GM12873 (cell line): Measurements from ENCODE around the gene CCDC112.

Source experiments
- TF ChIP-seq, protein P1 (sequence below): IDR thresholded peaks from 2 replicates; pipeline ENCODE4 v1.5.1; 2012; ENCODE audit warnings: low read depth, mild to moderate bottlenecking, moderate library complexity, low read length, control low read depth; ENCODE audit not compliant: insufficient read depth; ENCODE audit errors: missing control alignments

The CCDC112 gene, protein sequence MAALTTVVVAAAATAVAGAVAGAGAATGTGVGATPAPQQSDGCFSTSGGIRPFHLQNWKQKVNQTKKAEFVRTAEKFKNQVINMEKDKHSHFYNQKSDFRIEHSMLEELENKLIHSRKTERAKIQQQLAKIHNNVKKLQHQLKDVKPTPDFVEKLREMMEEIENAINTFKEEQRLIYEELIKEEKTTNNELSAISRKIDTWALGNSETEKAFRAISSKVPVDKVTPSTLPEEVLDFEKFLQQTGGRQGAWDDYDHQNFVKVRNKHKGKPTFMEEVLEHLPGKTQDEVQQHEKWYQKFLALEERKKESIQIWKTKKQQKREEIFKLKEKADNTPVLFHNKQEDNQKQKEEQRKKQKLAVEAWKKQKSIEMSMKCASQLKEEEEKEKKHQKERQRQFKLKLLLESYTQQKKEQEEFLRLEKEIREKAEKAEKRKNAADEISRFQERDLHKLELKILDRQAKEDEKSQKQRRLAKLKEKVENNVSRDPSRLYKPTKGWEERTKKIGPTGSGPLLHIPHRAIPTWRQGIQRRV

DNA sequence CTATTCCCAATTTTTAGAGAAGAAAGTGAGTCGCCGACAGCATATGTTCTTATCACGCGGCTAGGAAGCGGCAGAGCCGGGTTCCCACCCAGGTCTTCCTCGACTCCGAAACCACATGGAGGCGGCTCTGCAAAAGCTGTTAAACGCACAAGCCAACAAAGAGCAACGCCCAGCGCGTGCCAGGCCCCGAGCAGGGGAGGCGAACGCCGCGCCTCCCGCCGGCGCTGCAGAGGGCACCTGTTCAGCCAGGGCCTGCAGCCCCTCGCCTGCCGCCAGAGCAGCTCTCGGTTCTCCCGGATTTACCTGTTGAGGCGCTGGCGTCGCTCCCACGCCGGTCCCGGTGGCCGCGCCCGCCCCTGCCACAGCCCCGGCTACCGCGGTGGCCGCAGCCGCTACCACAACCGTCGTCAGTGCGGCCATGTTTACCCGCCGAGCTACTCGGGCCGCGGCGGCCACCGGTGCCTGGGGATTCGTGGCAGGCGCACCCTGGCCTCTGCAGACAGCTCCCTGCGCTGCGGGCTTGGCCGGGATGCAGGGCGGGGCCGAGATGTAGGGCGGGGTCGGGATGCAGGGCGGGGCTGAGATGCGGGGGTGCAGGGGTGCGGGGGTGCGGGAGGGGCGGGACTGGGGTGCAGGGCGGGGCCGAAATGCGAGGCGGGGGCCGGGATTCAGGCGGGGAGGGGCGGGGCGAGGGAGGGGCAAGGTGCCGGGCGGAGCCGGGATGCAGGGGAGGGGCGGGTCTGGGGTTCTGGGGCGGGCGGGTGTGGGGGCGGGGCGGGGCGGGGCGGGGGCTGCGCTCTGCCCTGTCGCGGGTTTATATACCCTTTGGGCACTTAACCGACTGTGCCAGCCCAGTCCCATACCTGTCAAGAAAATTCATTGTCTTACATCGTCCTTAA, at the start of gene CCDC112:
Gene CCDC112 (minus strand): TSS at position 531 of the 899 bp plus-strand sequence. CDS start 111 bp downstream, at position 420.
- TF ChIP-seq, protein P1, sequence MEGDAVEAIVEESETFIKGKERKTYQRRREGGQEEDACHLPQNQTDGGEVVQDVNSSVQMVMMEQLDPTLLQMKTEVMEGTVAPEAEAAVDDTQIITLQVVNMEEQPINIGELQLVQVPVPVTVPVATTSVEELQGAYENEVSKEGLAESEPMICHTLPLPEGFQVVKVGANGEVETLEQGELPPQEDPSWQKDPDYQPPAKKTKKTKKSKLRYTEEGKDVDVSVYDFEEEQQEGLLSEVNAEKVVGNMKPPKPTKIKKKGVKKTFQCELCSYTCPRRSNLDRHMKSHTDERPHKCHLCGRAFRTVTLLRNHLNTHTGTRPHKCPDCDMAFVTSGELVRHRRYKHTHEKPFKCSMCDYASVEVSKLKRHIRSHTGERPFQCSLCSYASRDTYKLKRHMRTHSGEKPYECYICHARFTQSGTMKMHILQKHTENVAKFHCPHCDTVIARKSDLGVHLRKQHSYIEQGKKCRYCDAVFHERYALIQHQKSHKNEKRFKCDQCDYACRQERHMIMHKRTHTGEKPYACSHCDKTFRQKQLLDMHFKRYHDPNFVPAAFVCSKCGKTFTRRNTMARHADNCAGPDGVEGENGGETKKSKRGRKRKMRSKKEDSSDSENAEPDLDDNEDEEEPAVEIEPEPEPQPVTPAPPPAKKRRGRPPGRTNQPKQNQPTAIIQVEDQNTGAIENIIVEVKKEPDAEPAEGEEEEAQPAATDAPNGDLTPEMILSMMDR = no peak

DNA sequence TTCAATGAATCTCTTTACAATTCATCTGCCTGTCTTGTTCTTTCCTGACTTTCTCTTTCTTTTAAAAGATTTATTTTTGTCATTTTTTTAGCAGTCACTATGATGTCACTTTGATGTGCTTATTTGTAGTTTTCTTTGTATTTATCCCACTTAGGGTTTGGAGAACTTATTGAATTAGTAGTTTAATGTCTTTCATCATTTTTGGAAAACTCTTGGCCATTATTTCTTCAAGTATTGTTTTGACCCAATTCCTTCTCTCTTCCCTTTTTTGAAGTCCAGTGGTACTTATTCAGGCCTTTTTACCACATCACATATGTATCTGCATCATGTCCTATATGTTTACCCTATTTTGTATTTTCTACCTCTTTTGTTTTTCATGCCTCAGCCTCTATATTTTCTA, 48.9 kb upstream of the CCDC112 start:
- TF ChIP-seq, protein P1 = no peak

DNA sequence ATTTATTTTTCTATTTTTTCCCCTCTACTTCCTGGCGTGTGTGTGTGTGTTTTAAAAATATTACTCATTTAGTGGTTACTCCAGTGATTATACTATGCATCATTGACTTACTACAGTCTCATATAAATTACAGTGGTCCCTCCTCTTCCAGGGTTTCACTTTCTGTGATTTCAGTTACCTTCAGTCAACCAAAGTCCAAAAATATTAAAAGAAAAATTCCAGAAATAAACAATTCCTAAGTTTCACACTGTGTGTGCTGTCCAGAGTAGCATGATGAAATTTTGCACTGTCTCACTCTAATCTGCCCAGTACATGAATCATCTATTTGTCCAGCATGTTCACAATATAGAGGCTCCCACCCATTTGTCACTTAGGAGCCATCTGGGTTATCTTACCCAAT, 47.4 kb upstream of the CCDC112 start:
- TF ChIP-seq, protein P1 = no peak

DNA sequence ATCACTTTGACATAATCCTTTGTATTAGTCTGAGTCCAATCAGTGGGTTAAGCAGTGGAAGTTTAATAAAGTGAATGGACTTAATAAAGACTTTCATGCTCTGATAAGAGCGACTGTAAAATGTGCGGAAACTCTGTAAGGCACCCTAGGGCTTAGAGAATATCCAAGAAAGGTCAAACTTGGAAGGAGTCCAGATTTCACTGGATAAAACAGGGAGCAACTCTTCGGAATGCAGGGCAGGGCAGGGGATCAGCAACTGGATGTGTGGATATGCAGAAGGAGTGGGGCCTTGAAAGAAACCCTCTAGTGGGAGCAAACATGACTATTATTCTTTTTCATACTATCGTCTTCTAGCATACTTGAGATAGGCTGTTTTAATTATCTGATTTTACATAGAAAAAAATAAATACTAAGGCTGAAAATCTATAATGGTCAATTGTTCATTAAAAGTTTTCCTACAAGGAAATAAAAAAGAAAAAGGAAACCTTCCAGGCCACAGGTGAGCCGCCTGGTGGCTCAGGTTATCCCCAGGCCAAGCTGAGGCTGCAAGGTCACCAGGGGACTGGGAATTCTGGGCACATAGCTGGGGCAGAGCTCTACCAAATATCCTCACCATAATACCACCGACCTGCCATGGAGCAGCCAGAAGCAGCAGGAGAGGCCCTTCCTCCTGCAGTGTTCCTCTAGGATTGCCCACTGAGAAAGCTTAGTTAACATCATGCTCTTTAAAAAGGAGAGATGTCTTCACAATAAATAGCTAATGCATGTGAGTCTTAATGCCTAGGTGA, 46.3 kb upstream of the CCDC112 start:
- TF ChIP-seq, protein P1 = no peak

DNA sequence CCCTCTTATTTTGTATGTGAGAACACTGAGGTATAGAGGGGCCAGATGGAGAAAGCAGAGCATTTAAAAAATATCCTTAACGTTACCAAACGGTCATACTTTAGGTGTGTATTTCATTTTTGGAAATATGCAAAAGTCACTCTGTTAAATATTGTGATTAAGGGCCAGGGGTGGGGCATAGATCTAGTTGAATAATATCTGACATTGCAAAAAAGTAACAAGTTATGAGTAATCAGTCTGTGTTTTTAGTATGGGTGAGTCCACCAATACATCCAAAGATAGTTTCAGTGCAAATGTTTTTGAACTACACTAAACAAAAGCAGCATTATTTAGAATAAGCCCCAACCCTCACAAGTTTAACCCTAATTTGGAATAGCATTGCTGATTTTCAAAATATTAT, 45.3 kb upstream of the CCDC112 start:
- TF ChIP-seq, protein P1 = no peak

DNA sequence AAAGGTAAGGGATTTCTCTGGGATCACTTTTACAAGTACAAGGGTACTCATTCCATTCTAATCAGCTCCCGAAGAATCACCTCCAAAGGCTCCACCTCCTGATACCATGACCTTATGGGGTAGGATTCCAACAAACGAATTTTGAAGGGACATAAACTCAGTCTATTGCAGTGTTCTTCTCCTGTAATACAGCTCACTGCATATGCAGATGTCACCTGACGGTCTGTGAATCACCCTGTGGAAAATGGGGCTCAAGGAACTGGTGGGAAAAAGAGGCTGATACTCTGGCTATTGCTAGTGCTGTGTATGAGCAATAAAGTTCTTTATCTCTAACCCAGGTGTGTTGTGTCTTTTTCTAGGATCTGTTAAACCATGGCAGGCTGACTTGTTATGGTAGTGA, 42.4 kb upstream of the CCDC112 start:
- TF ChIP-seq, protein P1 = no peak
